ENCODE data around the gene DBI.
A peak's percentile ranks its signal among the peaks of the same experiment; 100 is the strongest.
"Not testable (repeated sequence)": the region's sequence is repeated elsewhere in the genome, so short reads cannot be mapped to it uniquely, and the experiment has no call there.

The DBI gene

GRCh38 chr2:119402106-119402505 lies 35.3 kb downstream of the DBI start:
- DNase-seq (ENCODE audit: low spot score), result no peak

- no peak for DNase-seq (ENCODE audit: low spot score)
These were observed 36.1 kb downstream of the DBI start for GRCh38 chr2:119402645-119403560.

DNA sequence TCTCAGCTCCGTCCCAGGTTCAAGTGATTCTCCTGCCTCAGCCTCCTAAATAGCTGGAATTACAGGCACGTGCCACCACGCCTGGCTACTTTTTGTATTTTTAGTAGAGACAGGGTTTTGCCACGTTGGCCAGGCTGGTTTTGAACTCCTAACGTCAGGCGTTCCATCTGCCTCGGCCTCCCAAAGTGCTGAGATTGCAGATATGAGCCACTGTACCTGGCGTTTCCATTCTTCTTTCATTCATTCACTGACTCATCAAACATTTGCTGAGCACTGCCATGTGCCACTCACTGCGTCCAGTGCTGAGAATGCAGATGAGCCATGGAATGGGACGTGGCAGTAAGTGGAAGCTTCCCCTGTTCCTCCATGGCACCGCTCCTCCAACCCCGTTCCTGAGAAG lies 36.8 kb downstream of the DBI start:
- DNase-seq (ENCODE audit: low spot score), result not testable (repeated sequence)

- DNase-seq (ENCODE audit: low spot score), result no peak
These were observed 38.4 kb downstream of the DBI start for GRCh38 chr2:119405151-119405550.

DNA sequence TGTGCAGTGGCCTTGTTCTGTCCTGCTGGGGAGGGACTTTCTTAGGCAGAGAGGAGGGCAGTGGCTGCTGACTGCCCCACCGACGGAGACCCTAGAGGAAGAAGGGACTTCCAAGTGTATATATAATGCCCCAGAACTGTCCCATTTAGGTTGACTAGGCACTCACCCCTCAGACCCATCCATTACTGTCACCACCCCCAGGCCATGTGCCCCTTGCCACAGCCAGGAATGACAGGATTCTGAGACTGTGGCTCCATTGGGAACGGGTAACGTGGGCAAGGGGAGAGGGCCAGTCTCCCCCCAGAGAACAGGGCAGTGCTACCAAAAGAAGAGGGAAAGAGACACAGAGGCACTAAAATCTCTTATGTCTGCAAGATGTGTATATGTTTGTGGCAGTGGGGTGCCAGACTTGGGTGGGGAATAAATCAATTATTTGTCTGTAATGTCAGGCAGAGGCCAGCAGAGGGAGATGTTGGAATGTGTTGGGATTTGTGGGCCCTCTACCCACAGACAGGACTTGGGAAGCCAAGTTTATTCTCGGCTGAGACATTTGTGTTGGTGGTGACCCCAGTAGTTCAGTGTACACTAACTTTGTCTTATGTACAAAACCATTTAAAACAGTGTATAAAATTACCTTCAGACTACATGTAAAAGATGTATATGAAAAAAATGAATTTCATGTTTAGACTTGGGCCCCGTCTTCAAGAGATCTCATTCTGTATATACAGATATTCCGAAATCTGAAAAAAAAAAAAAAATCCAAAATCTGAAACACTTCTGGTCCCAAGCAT lies 40.8 kb downstream of the DBI start:
- DNase-seq (ENCODE audit: low spot score), result peak; percentile 43

GRCh38 chr2:119408221-119408619 lies 41.4 kb downstream of the DBI start:
- DNase-seq (ENCODE audit: low spot score), result no peak

GRCh38 chr2:119409506-119409905 lies 42.7 kb downstream of the DBI start:
- no peak for DNase-seq (ENCODE audit: low spot score)

GRCh38 chr2:119414894-119415293 lies 48.1 kb downstream of the DBI start:
- DNase-seq (ENCODE audit: low spot score), result no peak

- no peak for DNase-seq (ENCODE audit: low spot score)
These were observed 48.9 kb downstream of the DBI start for GRCh38 chr2:119415630-119416029.

GRCh38 chr2:119416299-119416923 lies 49.6 kb downstream of the DBI start:
- no peak for DNase-seq (ENCODE audit: low spot score)

- DNase-seq (ENCODE audit: low spot score), result no peak
These were observed 51.1 kb downstream of the DBI start for GRCh38 chr2:119417908-119418307.

DNA sequence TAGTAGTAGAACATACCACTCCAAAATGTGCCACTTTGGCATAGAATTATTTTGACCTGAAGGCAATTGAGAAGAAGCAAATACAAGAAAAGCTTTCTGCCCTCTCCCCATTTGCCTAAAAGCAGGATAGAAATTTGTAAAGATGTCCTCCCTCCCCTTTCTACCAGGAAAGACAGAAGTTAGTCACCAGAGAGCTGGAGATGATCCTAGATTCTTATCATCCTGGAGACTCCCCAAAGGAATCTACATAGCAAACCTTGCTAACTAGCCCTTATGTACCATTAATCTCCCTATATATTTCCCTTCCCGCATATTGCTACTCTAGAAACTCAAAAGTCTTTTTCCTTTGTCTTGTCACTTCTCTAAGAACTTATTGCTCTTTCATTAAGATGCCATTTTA lies 52.3 kb downstream of the DBI start:
- no peak for DNase-seq (ENCODE audit: low spot score)

GRCh38 chr2:119419803-119420508 lies 53.2 kb downstream of the DBI start:
- DNase-seq (ENCODE audit: low spot score), result no peak

DNA sequence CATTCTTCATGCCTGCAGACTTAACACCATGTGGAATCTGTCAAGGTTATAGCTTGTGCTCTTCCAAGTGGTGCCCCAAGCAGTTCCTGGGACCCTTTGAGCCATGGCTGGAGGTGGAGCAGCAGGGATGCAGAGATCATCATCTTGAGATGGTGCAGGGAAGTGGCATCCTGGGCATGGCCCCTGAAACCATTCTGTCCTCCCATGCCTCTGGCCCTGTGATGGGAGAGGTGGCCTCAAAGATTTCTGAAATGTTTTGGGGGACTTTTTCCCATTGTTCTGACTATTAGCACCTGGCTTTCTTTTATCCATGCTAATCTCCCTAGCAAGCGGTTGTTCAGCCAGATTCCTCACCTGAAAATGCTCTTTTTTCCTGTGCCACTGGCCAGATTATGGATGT lies 54.5 kb downstream of the DBI start:
- DNase-seq (ENCODE audit: low spot score), result no peak

GRCh38 chr2:119421741-119422140 lies 55.0 kb downstream of the DBI start:
- DNase-seq (ENCODE audit: low spot score), result no peak

All from putamen (tissue), 1 donor.